ENCODE data around the gene HSD17B3.
"Not testable (repeated sequence)": the region's sequence is repeated elsewhere in the genome, so short reads cannot be mapped to it uniquely, and the experiment has no call there.

HSD17B3 gene

DNA sequence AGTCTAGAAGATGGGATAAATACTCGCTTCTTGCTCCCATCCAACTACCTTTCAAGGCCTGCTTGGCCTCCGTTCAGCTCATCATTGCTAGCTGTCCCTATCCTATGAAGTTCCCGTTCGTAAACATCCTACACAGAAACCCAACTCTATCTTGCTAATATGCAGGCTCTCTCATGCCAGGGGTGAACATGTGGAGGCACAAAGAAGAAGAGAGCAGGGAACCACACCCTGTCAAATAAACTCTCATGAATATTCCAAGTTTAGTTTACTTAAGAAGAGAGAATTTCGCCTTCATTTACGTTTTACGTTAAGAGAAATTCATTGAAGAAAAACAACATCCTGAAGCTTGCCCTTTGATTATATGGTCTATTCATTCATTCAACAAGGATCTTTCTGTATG lies 7.9 kb upstream of the HSD17B3 start:
- Histone ChIP-seq H3K9ac (ENCODE audit: low read length) (no peak overlapping the region), H3K36me3 (ENCODE audit: insufficient read depth, low read length) (no peaks in the 10 kb centered on the region), H3K27ac (ENCODE audit: low read depth, low read length, poor library complexity, severe bottlenecking) (no peak overlapping the region), H3K79me2 (ENCODE audit: insufficient read depth, low read length) (no peaks in the 10 kb centered on the region), H2AFZ (ENCODE audit: low read length) (no peak overlapping the region), H3K4me1 (ENCODE audit: insufficient read depth, low read length, severe bottlenecking) (no peaks in the 10 kb centered on the region), H3K4me3 (ENCODE audit: low read depth, low read length, poor library complexity, severe bottlenecking) (no peak overlapping the region), H3K9me2 (ENCODE audit: low read depth, low read length) (no peaks in the 10 kb centered on the region), H3K27me3 (ENCODE audit: insufficient read depth, low read length) (0 out of 2 replicates have a peak, but pooled peaks cover 6% of the 10 kb centered on the region), H3K9me3 (ENCODE audit: low read length) (peaks cover 5% of the 10 kb centered on the region; the same call in 1 of the 2 replicates), H4K20me1 (ENCODE audit: insufficient read depth, low read length) (no peaks in the 10 kb centered on the region), H3F3A (ENCODE audit: insufficient read depth, low read length) (no peaks in the 10 kb centered on the region), H3K4me2 (ENCODE audit: low read length) (no peak overlapping the region)
- TF ChIP-seq EZH2 (IDR thresholded peaks at IDR 0.05; ENCODE audit: borderline replicate concordance, low read length), result no peak

DNA sequence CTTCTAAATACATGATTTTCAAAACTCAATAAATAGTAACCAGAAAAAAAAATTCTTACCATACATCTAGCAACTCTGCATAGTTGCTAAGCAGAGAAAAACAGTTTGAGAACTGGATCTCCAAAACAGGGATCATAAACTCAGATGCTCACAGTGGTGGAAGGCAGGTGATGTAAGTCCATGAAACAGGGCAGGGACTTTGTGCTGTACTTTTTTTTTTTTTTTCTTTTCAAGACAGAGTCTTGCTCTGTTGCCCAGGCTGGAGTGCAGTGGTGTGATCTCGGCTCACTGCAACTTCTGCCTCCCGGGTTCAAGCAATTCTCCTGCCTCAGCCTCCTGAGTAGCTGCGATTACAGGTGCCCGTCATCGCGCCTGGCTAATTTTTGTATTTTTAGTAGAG lies 5.0 kb upstream of the HSD17B3 start:
- H3K9ac ChIP-seq (ENCODE audit: low read length); H3K27ac ChIP-seq (ENCODE audit: low read depth, low read length, poor library complexity, severe bottlenecking); H3K27me3 ChIP-seq (ENCODE audit: insufficient read depth, low read length); H3K9me2 ChIP-seq (ENCODE audit: low read depth, low read length); H3K79me2 ChIP-seq (ENCODE audit: insufficient read depth, low read length); H3F3A ChIP-seq (ENCODE audit: insufficient read depth, low read length); H3K9me3 ChIP-seq (ENCODE audit: low read length); H2AFZ ChIP-seq (ENCODE audit: low read length); H3K36me3 ChIP-seq (ENCODE audit: insufficient read depth, low read length); H4K20me1 ChIP-seq (ENCODE audit: insufficient read depth, low read length); H3K4me3 ChIP-seq (ENCODE audit: low read depth, low read length, poor library complexity, severe bottlenecking); H3K4me2 ChIP-seq (ENCODE audit: low read length); H3K4me1 ChIP-seq (ENCODE audit: insufficient read depth, low read length, severe bottlenecking): not testable (repeated sequence)

DNA sequence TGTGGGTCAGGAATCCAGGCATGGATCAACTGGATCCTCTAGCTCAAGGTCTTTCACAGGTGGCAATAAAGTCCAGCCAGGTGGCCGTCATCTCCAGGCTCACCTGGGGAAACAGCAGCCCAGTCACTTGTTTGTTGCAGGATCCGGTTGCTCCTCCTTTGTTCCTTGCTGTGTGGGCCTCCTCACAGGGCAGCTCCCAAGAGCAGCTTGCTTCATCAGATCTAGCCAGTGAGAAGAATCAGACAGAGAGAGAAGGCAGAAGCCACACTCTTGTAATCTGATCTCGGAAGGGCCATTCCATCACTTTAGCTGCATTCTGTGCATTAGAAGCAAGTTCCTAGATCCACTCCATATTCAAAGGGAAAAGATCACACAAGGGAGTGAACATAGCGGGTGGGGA lies 3.2 kb upstream of the HSD17B3 start:
- H3K36me3 ChIP-seq (ENCODE audit: insufficient read depth, low read length), result no peaks in the 10 kb centered on the region
- no peaks in the 10 kb centered on the region for H3K4me1 ChIP-seq (ENCODE audit: insufficient read depth, low read length, severe bottlenecking)
- H3K9me3 ChIP-seq (ENCODE audit: low read length), result no peaks in the 10 kb centered on the region
- no peak overlapping the region for H3K4me2 ChIP-seq (ENCODE audit: low read length)
- 0 out of 2 replicates have a peak, but pooled peaks cover 6% of the 10 kb centered on the region for H3K27me3 ChIP-seq (ENCODE audit: insufficient read depth, low read length)
- no peaks in the 10 kb centered on the region for H3K9me2 ChIP-seq (ENCODE audit: low read depth, low read length)
- no peak for TF ChIP-seq EZH2 (IDR thresholded peaks at IDR 0.05; ENCODE audit: borderline replicate concordance, low read length)
- TF ChIP-seq, protein P1, sequence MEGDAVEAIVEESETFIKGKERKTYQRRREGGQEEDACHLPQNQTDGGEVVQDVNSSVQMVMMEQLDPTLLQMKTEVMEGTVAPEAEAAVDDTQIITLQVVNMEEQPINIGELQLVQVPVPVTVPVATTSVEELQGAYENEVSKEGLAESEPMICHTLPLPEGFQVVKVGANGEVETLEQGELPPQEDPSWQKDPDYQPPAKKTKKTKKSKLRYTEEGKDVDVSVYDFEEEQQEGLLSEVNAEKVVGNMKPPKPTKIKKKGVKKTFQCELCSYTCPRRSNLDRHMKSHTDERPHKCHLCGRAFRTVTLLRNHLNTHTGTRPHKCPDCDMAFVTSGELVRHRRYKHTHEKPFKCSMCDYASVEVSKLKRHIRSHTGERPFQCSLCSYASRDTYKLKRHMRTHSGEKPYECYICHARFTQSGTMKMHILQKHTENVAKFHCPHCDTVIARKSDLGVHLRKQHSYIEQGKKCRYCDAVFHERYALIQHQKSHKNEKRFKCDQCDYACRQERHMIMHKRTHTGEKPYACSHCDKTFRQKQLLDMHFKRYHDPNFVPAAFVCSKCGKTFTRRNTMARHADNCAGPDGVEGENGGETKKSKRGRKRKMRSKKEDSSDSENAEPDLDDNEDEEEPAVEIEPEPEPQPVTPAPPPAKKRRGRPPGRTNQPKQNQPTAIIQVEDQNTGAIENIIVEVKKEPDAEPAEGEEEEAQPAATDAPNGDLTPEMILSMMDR (IDR thresholded peaks at IDR 0.05; ENCODE audit: low read length), result no peak
- H3K4me3 ChIP-seq (ENCODE audit: low read depth, low read length, poor library complexity, severe bottlenecking), result no peak overlapping the region
- no peak overlapping the region for H2AFZ ChIP-seq (ENCODE audit: low read length)
- no peaks in the 10 kb centered on the region for H3F3A ChIP-seq (ENCODE audit: insufficient read depth, low read length)
- no peaks in the 10 kb centered on the region for H3K79me2 ChIP-seq (ENCODE audit: insufficient read depth, low read length)
- H4K20me1 ChIP-seq (ENCODE audit: insufficient read depth, low read length), result no peaks in the 10 kb centered on the region
- no peak overlapping the region for H3K9ac ChIP-seq (ENCODE audit: low read length)
- no peak overlapping the region for H3K27ac ChIP-seq (ENCODE audit: low read depth, low read length, poor library complexity, severe bottlenecking)

DNA sequence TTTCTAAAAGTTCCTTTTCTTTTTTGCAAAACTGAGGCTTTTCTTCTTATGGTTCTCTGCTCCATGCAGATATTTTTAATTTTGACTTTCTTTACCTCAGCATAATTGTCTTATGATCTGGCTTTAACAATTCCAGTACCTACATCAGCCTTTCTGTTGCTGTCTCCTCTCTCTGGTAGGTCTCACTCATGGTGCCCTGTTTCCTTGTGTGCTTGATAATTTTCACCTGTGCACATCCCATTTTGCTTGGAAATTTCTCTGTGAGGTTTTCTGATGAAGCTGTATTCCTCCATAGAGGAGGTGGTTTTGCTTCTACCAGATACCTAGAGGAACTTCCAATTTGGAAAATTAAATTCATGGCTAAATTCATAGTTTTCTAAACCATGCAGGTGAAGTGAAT lies 2.3 kb upstream of the HSD17B3 start:
- Histone ChIP-seq H3K4me3 (ENCODE audit: low read depth, low read length, poor library complexity, severe bottlenecking) (no peak overlapping the region), H3K27ac (ENCODE audit: low read depth, low read length, poor library complexity, severe bottlenecking) (no peak overlapping the region), H3K79me2 (ENCODE audit: insufficient read depth, low read length) (no peaks in the 10 kb centered on the region), H3K27me3 (ENCODE audit: insufficient read depth, low read length) (0 out of 2 replicates have a peak, but pooled peaks cover 2% of the 10 kb centered on the region), H2AFZ (ENCODE audit: low read length) (no peak overlapping the region), H3K9me3 (ENCODE audit: low read length) (no peaks in the 10 kb centered on the region), H3K4me1 (ENCODE audit: insufficient read depth, low read length, severe bottlenecking) (no peaks in the 10 kb centered on the region), H3K36me3 (ENCODE audit: insufficient read depth, low read length) (no peaks in the 10 kb centered on the region), H3K4me2 (ENCODE audit: low read length) (no peak overlapping the region), H4K20me1 (ENCODE audit: insufficient read depth, low read length) (no peaks in the 10 kb centered on the region), H3K9me2 (ENCODE audit: low read depth, low read length) (no peaks in the 10 kb centered on the region), H3K9ac (ENCODE audit: low read length) (no peak overlapping the region), H3F3A (ENCODE audit: insufficient read depth, low read length) (no peaks in the 10 kb centered on the region)
- TF ChIP-seq, protein P1 (IDR thresholded peaks at IDR 0.05; ENCODE audit: low read length), result no peak
